IgD-negative memory B cell (primary cell): ENCODE results near the gene SIGLEC11. TPM values are rescaled to one million over a fixed set of nuclear protein-coding genes. Genes with fewer than 3 reads are reported as not detected.

Source experiments
- polyA plus RNA-seq: library from polyadenylated mRNA; unstranded; fragments of 300-500 nt; fragmentation: Illumina TruSeq; gene quantifications from one replicate; pipeline ENCODE4 v1.2.3, GENCODE V29; 2021

The SIGLEC11 gene
- polyA plus RNA-seq, 1 donor from 2014 or later: not detected

Other genes with a start within 250 kb of the SIGLEC11 start
- gene TSKS, start 197.9 kb downstream of the SIGLEC11 start, polyA plus RNA-seq: 0.15 TPM
- gene AP2A1, start 194.2 kb downstream of the SIGLEC11 start, polyA plus RNA-seq: 6.5 TPM
- gene FUZ, start 147.9 kb downstream of the SIGLEC11 start, polyA plus RNA-seq: 6.6 TPM
- 54.7 TPM for gene MED25, start 142.9 kb downstream of the SIGLEC11 start, polyA plus RNA-seq
- gene PTOV1, start 110.0 kb downstream of the SIGLEC11 start, polyA plus RNA-seq: 45.0 TPM
- 56.3 TPM for gene PNKP, start 93.6 kb downstream of the SIGLEC11 start, polyA plus RNA-seq
- gene AKT1S1, start 83.8 kb downstream of the SIGLEC11 start, polyA plus RNA-seq: 5.0 TPM
- gene TBC1D17, start 83.5 kb downstream of the SIGLEC11 start, polyA plus RNA-seq: 19.1 TPM
- 0.39 TPM for gene IL4I1, start 64.3 kb downstream of the SIGLEC11 start, polyA plus RNA-seq
- gene ATF5, start 32.0 kb downstream of the SIGLEC11 start, polyA plus RNA-seq: 3.4 TPM
- 62.9 TPM for gene NUP62, start 31.7 kb downstream of the SIGLEC11 start, polyA plus RNA-seq
- gene VRK3, start 64.2 kb upstream of the SIGLEC11 start, polyA plus RNA-seq: 87.5 TPM
- gene ZNF473, start 64.8 kb upstream of the SIGLEC11 start, polyA plus RNA-seq: 4.9 TPM
- not detected for gene IZUMO2, start 202.1 kb upstream of the SIGLEC11 start, polyA plus RNA-seq
- gene MYH14, start 242.4 kb upstream of the SIGLEC11 start, polyA plus RNA-seq: not detected